GM19463 (cell line): ENCODE measurements around the gene GPLD1.
A peak's percentile ranks its signal among the peaks of the same experiment; 100 is the strongest.

Experiments
- ATAC-seq: cut with Tn5 transposase; IDR thresholded peaks from one replicate; pipeline ENCODE4 v1.9.1; 2021; ENCODE audit warnings: mild to moderate bottlenecking, moderate library complexity; ENCODE audit not compliant: unreplicated experiment

Gene GPLD1

DNA sequence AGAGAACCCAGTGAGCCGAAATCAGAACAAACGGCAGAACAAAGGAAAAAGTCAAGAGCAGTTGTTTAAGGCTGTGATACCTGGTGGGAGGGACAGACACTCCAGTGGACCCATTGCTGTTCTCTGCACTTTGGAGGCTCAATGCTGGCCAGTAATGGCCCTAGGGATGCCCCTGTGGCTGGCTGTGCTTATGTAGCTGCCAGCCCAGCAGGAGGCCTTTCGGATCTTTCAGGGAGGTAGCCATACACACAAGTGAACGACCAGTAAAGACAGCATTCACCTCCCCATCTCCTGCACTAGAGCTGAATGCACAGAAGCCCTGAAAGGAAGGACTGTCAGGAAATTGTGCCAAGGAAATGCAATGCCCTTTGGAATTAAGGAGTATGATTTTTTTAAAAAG is 34.3 kb downstream of the GPLD1 start:
- no peak for ATAC-seq

DNA sequence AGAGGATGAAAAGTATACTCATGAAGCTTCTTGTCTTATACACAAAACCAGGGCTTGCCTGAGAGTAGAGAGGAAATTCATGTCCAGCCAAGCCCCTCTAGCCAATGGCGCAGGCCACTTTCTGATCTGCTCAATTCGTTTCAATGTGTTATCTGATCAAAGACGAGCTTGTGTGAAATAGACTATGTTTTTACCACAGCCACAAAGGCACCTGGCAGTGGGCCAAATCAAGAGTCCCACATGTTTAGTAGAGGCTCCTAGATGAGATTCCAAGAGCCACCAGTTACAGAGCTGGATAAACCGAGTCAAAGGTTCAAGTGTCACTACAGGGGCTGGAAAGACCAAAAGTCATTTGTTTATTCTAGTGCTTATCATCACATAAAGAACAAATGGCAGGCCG is 34.9 kb downstream of the GPLD1 start:
- ATAC-seq = no peak

DNA sequence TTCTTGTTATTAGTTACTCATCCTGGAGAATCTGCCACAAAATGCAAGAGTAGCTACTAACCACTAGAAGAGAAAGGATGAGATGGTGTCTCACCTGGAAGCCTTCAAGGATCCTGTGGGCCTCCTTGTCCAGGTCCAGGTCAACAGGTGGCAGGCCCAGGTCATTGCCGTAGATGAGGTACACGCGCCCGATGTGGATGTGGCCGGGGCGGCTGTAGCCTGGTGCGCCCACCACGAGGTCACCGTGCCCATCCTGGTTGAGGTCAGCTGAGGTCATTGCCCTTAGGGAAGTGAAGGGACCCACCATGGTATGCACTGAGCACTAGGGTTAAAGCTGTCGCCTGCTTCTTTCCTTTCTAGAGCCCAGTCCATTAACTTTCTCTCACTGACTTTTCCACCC is 35.5 kb downstream of the GPLD1 start:
- ATAC-seq = no peak

DNA sequence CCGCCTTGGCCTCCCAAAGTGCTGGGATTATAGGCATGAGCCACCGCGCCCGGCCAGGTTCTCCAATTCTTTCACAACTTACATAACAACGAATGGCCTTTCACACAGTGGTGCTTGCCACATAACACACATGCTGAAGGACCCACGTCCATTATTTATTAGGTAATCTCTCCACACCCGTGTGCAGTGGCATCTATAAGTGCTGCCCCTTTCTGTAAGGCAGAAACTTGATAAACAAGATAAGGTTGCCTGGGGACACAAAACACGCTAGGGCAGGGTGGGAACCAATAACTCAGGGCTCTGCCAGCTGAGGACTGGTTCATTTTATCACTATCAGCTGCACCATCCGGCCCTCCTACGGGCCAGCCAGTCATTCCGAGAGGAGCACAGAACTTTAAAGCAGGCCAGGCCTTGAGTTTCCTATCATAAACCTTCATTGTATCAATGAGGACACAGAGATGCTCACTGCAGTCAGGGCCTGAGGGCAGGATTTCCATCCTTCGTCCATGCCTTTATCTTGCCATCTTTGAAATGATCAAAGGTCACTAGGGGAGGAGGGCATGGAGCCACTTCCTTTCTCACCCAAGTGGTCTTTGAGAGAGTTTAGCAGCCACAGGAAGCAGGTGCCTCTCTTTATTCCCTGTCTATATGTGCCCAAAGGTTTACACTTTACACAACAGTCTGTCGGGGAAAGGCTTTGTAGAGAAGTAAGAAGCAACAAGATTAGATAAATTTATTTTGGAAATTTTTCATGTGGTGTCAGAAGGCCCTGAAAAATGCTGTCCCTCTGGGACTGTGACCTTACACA is 37.6 kb downstream of the GPLD1 start:
- ATAC-seq = no peak

DNA sequence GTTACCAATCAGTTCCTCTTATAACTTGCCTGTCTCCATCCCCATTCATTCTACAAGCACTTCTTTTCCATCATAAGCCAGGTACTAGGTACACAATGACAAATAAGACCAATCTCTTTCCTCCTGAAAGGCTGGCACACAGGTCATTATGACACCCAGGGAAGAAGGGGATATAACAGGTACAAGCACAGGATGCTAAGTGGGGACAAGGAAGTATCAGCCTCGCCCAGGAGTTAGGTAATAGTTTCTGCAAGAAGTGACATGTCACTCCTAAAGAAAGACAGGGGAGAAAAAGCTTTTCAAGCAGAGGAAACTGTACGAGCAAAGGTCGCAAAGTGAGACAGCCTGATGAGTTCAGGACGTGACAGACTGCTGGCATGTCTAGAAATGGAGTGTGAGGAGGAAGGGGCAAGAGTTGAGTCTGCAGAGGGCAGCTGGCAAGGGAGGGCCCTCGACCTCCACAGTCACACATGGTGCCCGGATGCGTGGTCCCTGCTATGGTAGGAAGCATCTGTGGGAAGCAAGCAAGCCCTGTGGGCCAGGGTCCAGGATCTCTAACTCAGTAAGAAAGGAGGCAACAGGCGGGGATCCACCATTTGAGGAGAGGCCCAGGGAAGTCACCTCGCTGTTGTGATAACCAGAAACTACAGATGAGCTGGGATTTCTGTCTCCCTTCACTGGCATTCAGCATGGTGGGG is 40.4 kb downstream of the GPLD1 start:
- no peak for ATAC-seq

DNA sequence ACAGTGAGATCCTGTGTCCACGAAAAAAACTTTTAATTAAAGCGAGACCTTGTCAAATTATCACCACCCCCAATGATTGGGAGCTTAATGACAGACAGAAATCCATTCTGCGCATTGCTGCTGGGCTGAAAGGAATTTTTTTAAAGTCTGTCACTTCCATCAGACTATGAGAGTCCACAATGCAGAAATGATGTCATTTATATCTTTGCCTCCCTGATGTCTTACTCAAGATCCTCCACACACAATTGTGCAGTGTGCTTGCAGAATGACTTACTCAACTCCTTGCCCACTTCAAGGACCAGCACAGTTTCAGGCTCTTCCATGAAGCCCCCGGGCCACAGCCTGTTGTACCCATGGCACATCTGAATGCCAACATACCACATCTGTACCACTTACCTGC is 41.0 kb downstream of the GPLD1 start:
- ATAC-seq = no peak

DNA sequence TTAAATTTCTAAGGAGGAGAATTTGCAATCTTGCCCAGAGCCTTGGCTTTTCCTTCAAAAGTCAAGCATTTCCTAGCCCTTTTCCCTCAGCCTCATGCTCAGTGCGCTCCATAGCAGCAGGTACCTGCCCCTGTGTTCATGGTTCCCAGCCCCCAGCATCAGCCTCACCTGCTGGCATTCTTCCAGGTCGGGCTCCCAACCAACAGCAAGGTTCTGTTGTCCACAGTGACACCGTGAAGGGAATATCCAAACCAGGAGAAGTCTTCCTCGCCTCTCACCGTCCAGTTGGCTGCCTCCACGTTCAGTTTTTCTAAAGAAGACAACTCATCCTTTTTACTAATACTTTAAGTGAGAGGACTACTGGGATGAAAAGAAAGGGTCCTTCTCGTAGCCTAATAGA is 42.7 kb downstream of the GPLD1 start:
- no peak for ATAC-seq

DNA sequence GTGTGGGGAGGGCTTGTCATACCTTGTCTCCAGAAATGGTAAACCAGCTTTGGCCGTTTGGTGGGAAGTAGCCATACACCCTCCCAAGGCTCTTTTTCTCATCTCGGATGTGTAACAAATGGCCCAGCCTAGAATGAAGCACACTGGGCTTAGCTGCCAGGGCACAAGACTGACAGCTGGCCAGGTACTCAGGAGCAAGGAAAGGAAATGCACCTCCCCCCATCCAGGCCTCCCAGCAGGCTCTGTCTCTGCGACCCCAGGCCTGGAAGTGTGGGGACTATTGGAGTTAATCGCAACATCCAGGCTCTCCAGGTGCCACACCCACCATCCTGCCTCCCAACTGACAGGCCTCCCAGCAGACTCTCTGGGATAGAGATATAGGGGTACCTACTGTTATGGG is 43.7 kb downstream of the GPLD1 start:
- no peak for ATAC-seq

DNA sequence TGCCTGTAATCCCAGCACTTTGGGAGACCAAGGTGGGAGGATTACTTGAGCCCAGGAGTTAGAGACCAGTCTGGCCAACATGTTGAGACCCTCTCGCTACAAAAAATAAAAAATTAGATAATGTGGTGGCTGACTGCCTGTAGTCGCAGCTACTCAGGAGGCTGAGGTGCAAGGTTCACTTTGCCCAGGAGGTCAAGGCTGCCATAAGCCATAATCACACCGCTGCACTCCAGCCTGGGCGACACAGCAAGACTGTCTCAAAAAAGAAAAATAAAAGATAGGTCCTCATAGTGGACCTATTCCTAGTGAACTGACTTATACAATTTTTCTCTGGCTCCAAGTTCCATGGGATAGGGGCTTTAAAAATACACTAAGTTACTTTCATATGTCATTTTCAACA is 44.8 kb downstream of the GPLD1 start:
- no peak for ATAC-seq

DNA sequence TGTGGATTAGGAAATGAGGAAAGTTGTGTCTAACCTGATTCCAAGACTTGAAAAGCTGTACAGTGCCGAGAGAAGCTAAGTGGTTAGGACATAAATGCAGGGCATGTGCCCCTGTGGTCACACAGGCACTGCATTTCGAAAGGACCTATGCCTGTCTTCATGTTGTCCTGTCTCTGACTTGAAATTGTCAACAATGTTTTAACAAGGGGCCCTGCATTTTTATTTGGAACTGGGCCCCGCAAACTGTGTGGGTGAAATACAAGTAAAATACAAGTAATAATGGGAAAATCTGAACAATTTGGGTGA is 47.8 kb downstream of the GPLD1 start:
- no peak for ATAC-seq

DNA sequence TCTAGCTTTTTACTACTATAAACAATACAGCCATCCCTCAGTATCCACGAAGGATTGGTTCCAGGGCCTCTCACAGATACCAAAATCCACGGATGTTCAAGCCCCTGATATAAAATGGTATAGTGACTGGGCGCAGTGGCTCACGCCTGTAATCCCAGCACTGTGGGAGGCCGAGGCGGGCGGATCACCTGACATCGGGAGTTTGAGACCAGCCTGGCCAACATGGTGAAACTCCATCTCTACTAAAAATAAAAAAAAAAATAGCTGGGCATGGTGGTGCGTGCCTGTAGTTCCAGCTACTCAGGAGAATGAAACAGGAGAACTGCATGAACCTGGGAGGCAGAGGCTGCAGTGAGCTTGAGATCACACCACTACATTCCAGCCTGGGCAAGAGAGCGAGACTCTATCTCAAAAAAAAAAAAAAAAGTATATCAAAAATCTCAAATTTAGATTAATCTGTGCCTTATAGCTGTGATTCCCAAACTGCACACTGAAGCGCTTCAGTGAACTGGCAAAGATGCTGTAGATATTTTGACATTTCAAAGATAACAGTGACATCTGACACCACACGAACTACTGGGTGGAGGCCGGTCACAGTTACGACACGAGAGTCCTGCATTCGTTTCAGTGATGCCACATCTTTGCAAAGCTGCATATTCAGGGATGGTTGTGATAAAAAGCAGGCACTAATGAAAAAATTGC is 48.3 kb downstream of the GPLD1 start:
- ATAC-seq = no peak

DNA sequence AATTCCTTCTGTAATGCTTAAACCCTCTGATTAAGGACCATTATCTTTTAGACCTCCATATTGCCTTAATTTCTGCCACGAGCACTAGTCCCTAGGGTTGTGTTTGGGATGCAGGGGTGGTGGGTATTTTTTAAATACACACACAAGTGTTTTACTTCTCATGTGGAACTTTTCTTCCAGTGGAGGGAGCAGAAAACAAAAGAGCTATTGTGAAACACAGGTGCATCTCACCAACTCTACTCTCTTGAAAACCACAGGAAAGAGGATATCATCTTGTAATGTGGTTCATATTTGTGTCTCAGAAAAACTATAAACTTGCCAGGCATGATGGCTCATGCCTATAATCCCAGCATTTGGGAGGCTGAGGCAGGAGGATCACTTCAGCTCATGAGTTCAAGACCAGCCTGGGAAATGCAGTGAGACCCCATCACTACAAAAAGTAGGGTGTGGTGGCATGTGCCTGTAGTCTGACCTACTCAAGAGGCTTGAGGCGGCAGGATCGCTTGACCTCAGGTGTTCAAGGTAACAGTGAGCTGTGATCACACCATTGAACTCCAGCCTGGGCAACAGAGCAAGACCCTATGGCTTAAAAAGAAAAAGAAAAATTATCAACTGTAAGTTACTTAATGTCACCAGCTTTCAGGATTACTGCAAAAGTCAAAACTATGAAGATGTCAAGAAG is 49.4 kb downstream of the GPLD1 start:
- peak; percentile 47 for ATAC-seq

DNA sequence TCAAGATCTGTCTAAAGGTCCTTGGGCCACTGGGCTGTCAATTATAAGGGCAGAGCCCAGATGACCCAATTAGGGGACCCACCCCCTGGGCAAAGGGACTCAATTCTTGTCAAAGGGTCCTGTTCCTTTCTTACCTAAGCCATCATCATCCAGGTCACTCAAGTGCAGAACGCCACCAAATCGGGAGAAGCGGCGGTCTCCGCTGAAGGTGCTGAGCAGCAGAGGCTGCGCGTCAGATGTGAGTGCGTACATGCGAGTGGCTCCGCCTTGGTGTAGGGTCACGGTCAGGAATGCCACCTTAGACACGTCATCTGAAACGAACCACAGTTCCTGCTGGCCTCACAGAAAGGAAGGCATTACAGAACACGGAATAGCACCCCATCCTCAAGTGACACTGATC is 52.4 kb downstream of the GPLD1 start:
- no peak for ATAC-seq

DNA sequence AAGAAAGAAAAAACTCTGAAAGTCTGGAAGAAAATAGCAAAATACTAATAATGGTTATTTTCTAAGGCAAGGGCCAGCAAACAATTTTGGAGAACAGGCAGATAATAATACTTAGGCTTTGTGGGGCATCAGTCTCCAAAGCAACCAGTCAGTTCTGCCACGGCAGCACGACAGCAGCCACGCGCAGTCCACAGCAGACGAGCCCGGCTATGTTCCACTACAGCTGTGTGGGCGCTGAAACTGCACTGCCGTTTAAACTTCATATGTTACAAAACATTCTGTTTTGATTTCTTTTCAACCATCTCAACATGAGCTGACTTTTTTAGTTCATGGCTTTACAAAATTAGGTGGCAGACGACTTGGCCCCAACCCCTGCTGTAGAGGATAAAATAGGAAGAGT is 56.8 kb downstream of the GPLD1 start:
- ATAC-seq = no peak

DNA sequence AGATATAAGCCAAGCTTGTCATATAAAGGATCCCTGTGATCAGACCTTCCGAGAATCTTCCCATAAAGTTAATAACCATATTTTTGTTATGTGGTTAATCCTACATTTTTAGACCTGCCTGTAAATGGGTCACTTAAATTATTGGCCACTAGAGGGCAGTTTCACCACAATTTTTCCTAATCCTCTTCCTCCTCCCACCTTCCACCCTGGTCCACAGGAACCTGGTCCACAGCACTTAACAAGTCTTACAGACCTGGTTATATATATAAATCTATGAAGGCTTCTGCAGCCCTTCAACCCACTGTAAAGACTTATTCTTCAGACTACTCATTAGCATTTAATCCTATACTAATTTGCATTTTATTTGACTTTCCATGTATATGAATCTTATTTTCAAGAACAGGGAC is 58.3 kb downstream of the GPLD1 start:
- ATAC-seq = peak; percentile 58

DNA sequence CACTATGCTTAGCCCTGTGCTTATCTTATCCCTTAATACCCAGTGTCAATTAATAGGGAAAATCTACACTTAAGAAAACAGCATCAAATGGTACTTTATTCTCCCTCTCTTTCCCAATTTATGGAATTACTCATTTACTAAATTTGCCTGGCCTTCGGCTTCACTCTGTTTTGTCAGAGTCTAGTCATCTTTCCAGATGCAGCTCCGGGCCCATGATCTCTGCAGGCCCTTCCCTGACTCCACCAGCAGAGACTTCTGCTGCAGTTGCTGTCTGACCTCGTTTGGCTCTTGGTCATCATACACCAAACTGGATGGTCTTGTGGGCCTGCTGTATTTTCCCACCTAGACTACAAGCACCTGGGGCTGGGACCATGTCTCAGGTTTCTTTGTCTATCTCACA is 59.3 kb downstream of the GPLD1 start:
- ATAC-seq = no peak

DNA sequence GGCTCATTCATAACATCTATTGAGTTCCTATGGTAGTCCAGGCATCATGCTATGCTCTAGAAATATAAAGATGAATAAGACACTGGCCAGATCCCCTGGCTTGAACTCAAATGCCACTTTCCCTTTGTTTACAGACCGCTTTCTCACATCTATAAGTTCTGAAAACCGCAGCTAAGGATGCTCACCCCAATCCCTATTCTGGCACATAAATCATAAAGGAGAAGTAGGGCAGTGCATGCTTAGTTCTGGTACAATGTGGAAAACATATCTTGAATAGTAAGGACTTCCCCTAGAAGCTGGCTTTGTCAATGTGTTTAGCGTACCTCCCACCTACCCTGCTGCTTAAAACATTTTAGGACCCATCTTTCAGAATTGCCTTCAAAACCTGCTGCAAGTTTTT is 60.2 kb downstream of the GPLD1 start:
- no peak for ATAC-seq

DNA sequence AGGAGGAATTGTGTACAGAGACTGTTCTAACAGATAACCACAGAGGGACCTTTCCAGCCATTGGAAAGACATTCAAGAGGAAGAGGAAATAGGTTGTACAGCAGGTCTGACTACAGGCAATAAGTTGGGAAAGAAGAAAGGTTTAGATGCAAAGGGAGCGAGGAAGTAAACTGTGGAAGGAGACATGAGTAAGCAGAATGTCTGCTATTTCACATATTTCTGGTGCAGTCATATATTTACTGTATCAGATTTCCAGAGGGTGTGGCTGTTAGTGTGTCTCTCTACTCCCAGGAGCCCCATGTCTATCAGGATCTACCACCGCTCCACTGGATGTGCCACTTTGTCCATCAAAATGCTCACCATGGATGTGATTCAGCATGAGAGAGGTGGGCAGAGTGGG is 60.8 kb downstream of the GPLD1 start:
- ATAC-seq = no peak

DNA sequence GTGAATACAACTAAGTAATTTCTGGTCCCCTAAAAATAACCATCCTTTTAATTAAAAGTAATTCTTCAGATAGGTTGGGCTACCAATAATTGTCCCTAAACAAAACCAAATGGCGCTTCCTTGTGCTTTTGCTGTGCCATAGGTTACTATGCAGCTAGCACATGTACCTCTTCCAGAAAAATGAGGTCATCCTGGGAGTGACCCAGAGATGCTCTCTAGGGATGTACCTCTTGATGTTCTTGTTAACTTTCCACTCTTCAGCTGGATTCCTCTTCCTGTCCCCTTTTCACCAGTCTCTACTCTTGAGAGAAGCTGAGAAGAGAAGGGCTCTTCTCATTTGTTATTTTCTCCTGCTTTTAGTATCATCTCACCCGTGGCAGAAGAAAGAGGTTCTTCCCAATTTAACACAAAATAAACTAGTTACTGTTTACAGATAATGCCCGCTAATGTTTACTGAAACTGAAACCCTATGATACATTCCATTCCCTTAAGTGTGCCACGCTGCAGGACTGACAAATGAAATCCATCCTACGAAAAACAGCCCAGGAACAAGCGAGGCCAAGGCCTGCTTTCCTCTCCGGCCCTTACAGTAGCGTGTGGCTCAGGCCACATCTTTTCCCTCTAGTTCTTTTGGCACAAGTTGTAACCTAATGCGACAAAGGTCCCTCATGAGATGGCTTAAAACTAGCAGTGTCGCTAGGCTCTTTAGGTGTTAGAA is 62.5 kb downstream of the GPLD1 start:
- ATAC-seq = no peak

DNA sequence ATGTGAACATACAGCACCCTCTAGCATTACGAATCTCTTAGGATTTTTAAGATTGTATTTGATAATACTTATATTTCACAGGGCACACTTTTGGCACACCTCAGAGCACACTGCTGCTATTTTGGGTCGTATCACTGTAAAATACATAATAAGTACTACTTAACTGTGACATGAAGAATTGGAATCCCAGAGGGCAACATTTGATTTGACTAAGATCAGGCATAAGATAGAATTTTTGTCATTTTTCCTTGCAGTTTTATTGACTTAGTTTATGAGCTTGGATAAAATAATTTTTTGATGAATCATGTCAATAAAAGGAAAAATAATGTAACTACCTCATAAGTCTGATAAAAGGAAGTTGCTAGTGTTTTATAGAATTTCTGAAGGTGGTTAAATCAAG is 64.3 kb downstream of the GPLD1 start:
- ATAC-seq = no peak

DNA sequence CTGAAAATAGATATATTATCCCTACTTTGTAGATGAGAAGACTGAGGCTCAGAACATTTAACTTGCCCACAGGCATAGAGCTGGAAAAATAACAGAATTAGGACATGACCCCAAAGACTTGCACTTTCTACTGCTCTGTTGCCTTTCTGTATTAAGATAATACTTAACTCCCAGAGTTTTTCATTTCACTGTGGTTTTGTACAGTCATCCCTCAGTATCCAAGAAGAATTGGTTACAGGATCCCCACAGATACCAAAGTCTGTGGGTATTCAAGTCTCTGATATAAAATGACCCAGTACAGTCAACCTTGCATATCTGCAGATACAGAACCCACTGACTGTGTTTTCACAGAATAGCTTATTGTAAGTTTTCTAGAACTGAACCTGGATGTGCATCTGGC is 69.9 kb downstream of the GPLD1 start:
- no peak for ATAC-seq
